K562 (cell line): ENCODE results near the gene TEX48. TPM values are rescaled to one million over a fixed set of nuclear protein-coding genes. Genes with fewer than 3 reads are reported as not detected.

Experiments used
- ATAC-seq: fragments of 200-7000 bp; cut with Tn5 transposase; 3 replicates; pipeline ENCODE4 v1.9.1; 2020; ENCODE audit warnings: moderate library complexity
- BruUV-seq: library from RNA; stranded (reverse); fragments of 400-500 nt; replicated peaks from 2 replicates; lab custom pipeline; 2021; lab: Mats Ljungman, UMichigan
- CTCF ChIA-PET: fragments of 300-600 bp; formaldehyde crosslinking; extraction: SDS; loops from one replicate; lab custom pipeline; 2021; ENCODE audit warnings: low intra/inter-chr PET ratio; lab: Yijun Ruan, JAX
- POLR2A ChIA-PET: fragments of 300-600, 350-650 bp; sonication (Branson Sonifier 250); formaldehyde crosslinking; extraction: SDS; loops from one replicate; lab custom pipeline; 2021; ENCODE audit warnings: antibody characterized with exemption, inconsistent platforms; lab: Yijun Ruan, JAX
- DNase-seq, 4 experiments: peaks; one replicate each; pipeline versions ENCODE4 v3.0.0 to v3.0.0-alpha.2; 2011 to 2018; ENCODE audit warnings: low spot score in 3 of 4, mixed read lengths in 3 of 4; ENCODE audit errors: extremely low read depth in 1 of 4
- FAIRE-seq: peaks from 2 replicates; lab custom pipeline; 2011; peaks lifted over from hg19 to GRCh38; lab: Jason Lieb, UNC
- H2AFZ ChIP-seq: 2 replicates; pipeline ENCODE4 v1.6.0; 2011; ENCODE audit warnings: low read depth, low read length, control low read depth, inconsistent platforms
- H3K27ac ChIP-seq: fragments of 200-600 bp; 3 replicates; pipeline ENCODE4 v1.8.0; 2011; ENCODE audit warnings: low read depth, mild to moderate bottlenecking, control low read depth, inconsistent platforms, low read length, moderate library complexity, mixed read lengths; ENCODE audit errors: extremely low read depth
- H3K27me3 ChIP-seq, 2 experiments: fragments of 300-600 bp in 1 of 2; 2 replicates in 1 of 2; 3 replicates in 1 of 2; pipeline versions ENCODE4 v1.6.0 to v1.8.0; 2011; ENCODE audit warnings: inconsistent platforms in 2 of 2, low read length in 2 of 2, mild to moderate bottlenecking in 1 of 2, mixed read lengths in 1 of 2, moderate library complexity in 1 of 2; ENCODE audit not compliant: control insufficient read depth in 2 of 2, insufficient read depth in 2 of 2
- H3K36me3 ChIP-seq: fragments of 300-600 bp; 3 replicates; pipeline ENCODE4 v1.8.0; 2011; ENCODE audit warnings: mild to moderate bottlenecking, low read length, inconsistent platforms; ENCODE audit not compliant: control insufficient read depth, insufficient read depth
- H3K4me1 ChIP-seq, 2 experiments: fragments of 200-600 bp in 1 of 2; replicated peaks in 1 of 2; 2 replicates in 1 of 2; 3 replicates in 1 of 2; pipeline versions ENCODE4 v1.5.1 to v1.8.0; 2011; ENCODE audit warnings: inconsistent platforms in 2 of 2, low read length in 2 of 2, mild to moderate bottlenecking in 1 of 2, mixed read lengths in 1 of 2, moderate library complexity in 1 of 2; ENCODE audit not compliant: control insufficient read depth in 2 of 2, insufficient read depth in 2 of 2
- H3K4me2 ChIP-seq: 2 replicates; pipeline ENCODE4 v1.6.1; 2011; ENCODE audit warnings: low read length, control low read depth, inconsistent platforms, mixed read lengths; ENCODE audit not compliant: insufficient read depth
- H3K4me3 ChIP-seq: fragments of 200-600 bp; sonication (generic), shearing (Covaris generic); 2 replicates; pipeline ENCODE4 v1.5.1; 2016; ENCODE audit warnings: control low read depth, inconsistent platforms
- H3K79me2 ChIP-seq: fragments of 200-600 bp; 3 replicates; pipeline ENCODE4 v1.8.0; 2011; ENCODE audit warnings: low read length, inconsistent platforms; ENCODE audit not compliant: control insufficient read depth, insufficient read depth
- H3K9ac ChIP-seq, 2 experiments: 2 replicates each; pipeline versions ENCODE4 v1.6.0 to v1.6.1; 2011; ENCODE audit warnings: low read depth in 2 of 2, low read length in 2 of 2, control low read depth in 1 of 2, inconsistent platforms in 1 of 2, mild to moderate bottlenecking in 1 of 2, mixed read lengths in 1 of 2; ENCODE audit not compliant: insufficient read depth in 1 of 2
- H3K9me1 ChIP-seq: one replicate; pipeline ENCODE4 v1.6.0; 2011; ENCODE audit warnings: inconsistent platforms, mild to moderate bottlenecking, low read length, moderate library complexity; ENCODE audit not compliant: control insufficient read depth, insufficient read depth
- H3K9me3 ChIP-seq: replicated peaks from 2 replicates; pipeline ENCODE4 v1.5.1; 2011; ENCODE audit warnings: low read depth, low read length, inconsistent platforms; ENCODE audit not compliant: control insufficient read depth, insufficient read depth
- H4K20me1 ChIP-seq: replicated peaks from 2 replicates; pipeline ENCODE4 v1.6.1; 2011; ENCODE audit warnings: low read length, inconsistent platforms, mixed read lengths; ENCODE audit not compliant: control insufficient read depth, insufficient read depth
- ETV1 ChIP-seq: fragments of 450-650 bp; conservative IDR thresholded peaks from 2 replicates; pipeline ENCODE4 v1.6.1; 2016; ENCODE audit warnings: missing genetic modification characterization, control low read depth, low read depth, missing compliant biosample characterization
- FOS ChIP-seq: IDR thresholded peaks from 3 replicates; pipeline ENCODE4 v1.6.1; 2011; ENCODE audit not compliant: insufficient read length; ENCODE audit errors: extremely low read depth
- FOXM1 ChIP-seq, 2 experiments: fragments of 450-650 bp in 1 of 2; sonication (generic) in 1 of 2; formaldehyde crosslinking in 1 of 2; IDR thresholded peaks; 2 replicates each; pipeline versions ENCODE4 v1.6.1 to v1.9.0; 2017 to 2022; ENCODE audit warnings: low read depth in 2 of 2, mild to moderate bottlenecking in 2 of 2, missing genetic modification reagents in 1 of 2, moderate library complexity in 1 of 2
- FOXP1 ChIP-seq: sonication (generic); formaldehyde crosslinking; IDR thresholded peaks from 2 replicates; pipeline ENCODE4 v1.8.0; 2022; ENCODE audit warnings: mild to moderate bottlenecking, missing genetic modification reagents
- GABPB1 ChIP-seq: sonication (generic); formaldehyde crosslinking; IDR thresholded peaks from 2 replicates; pipeline ENCODE4 v1.8.0; 2022; ENCODE audit warnings: mild to moderate bottlenecking, missing genetic modification reagents
- NELFE ChIP-seq: IDR thresholded peaks from 2 replicates; pipeline ENCODE4 v1.6.1; 2011; ENCODE audit warnings: mild to moderate bottlenecking; ENCODE audit not compliant: insufficient read depth, insufficient read length
- RFX1 ChIP-seq: fragments of 450-650 bp; IDR thresholded peaks from 2 replicates; pipeline ENCODE4 v1.6.1; 2016; ENCODE audit warnings: mild to moderate bottlenecking, moderate library complexity
- SOX6 ChIP-seq: fragments of 450-650 bp; IDR thresholded peaks from 2 replicates; pipeline ENCODE4 v1.6.1; 2014; ENCODE audit warnings: mild to moderate bottlenecking
- SREBF1 ChIP-seq: fragments of 150-350 bp; IDR thresholded peaks from 2 replicates; pipeline ENCODE4 v1.6.1; 2014; ENCODE audit warnings: antibody characterized with exemption, low read depth, low read length, borderline replicate concordance
- SRSF3 ChIP-seq: fragments of 200-400 bp; formaldehyde crosslinking; IDR thresholded peaks from 2 replicates; pipeline ENCODE4 v1.6.1; 2016; ENCODE audit warnings: mild to moderate bottlenecking, low read length, moderate library complexity; ENCODE audit not compliant: insufficient read depth
- TEAD4 ChIP-seq, 2 experiments: sonication (generic) in 1 of 2; formaldehyde crosslinking in 1 of 2; IDR thresholded peaks; 2 replicates each; pipeline versions ENCODE4 v1.6.1 to v1.8.0; 2012 to 2022; ENCODE audit warnings: borderline replicate concordance in 1 of 2, inconsistent platforms in 1 of 2, low read length in 1 of 2, mild to moderate bottlenecking in 1 of 2, missing genetic modification reagents in 1 of 2
- ZKSCAN1 ChIP-seq: fragments of 150-350 bp; IDR thresholded peaks from 2 replicates; pipeline ENCODE4 v1.6.1; 2016; ENCODE audit warnings: low read depth, low read length
- ZNF507 ChIP-seq: conservative IDR thresholded peaks from 2 replicates; pipeline ENCODE4 v1.6.1; 2017; ENCODE audit warnings: missing genetic modification characterization, missing compliant biosample characterization
- WGBS: fragments of 100-300 bp; shearing (Covaris generic); methylation state at CpG from one replicate; pipeline ENCODE4 v1.1.6; 2016; ENCODE audit warnings: low coverage, mixed read lengths; ENCODE audit not compliant: insufficient coverage; ENCODE audit errors: missing lambda C conversion rate; 5-methylcytosine and 5-hydroxymethylcytosine counted together
- in situ Hi-C: fragments of 300-500 bp; cut with MboI; formaldehyde crosslinking; loops from 4 replicates; pipeline ENCODE4 v1.15.0; 2018; ENCODE audit warnings: inconsistent platforms, mixed read lengths
- intact Hi-C: fragments of 100-400 bp; cut with micrococcal nuclease; formaldehyde crosslinking; loops from 2 replicates; pipeline ENCODE4 v1.14.2; 2022
- polyA plus RNA-seq, 8 experiments: library from polyadenylated mRNA; depleted of rRNA in 4 of 8; stranded (reverse) in 5 of 8; unstranded in 3 of 8; fragments of >200 nt; fragmentation: Nextera tagmentation in 2 of 8; fragmentation: Illumina TruSeq in 1 of 8; extraction: Ambion mirVana in 2 of 8; extraction: Trizol in 1 of 8; gene quantifications; 2 replicates each; pipeline versions ENCODE4 v1.2.1 to v1.2.3, GENCODE V29; 2011 to 2014; ENCODE audit warnings: inconsistent platforms in 1 of 8, missing spikeins in 1 of 8
- total RNA-seq, 7 experiments: library from RNA; depleted of rRNA in 6 of 7; stranded (reverse); fragments of >200 nt in 6 of 7; fragmentation: Illumina TruSeq in 2 of 7; extraction: Trizol in 2 of 7; gene quantifications; 2 replicates each; pipeline versions ENCODE4 v1.2.1 to v1.2.3, GENCODE V29; 2011 to 2021; ENCODE audit warnings: low replicate concordance in 1 of 7
- TF ChIP-seq, protein P1 (sequence below): fragments of 450-650 bp; formaldehyde crosslinking; IDR thresholded peaks from 2 replicates; pipeline ENCODE4 v1.4.0; 2022; ENCODE audit warnings: missing genetic modification characterization
- TF ChIP-seq, protein P2 (sequence below): fragments of 250-450 bp; sonication (Bioruptor Pico); IDR thresholded peaks from 2 replicates; pipeline ENCODE4 v1.8.0; 2021; ENCODE audit warnings: borderline replicate concordance, mild to moderate bottlenecking, moderate library complexity; ENCODE audit not compliant: poor library complexity, severe bottlenecking
- TF ChIP-seq, protein P3 (sequence below): IDR thresholded peaks from 2 replicates; pipeline ENCODE4 v1.6.1; 2014; ENCODE audit warnings: antibody characterized with exemption
- TF ChIP-seq, protein P4 (sequence below): fragments of 450-650 bp; formaldehyde crosslinking; IDR thresholded peaks from 2 replicates; pipeline ENCODE4 v1.4.0; 2022; ENCODE audit warnings: missing genetic modification characterization

The TEX48 gene
- total and polyA plus RNA-seq, 9 of the 15 experiments (the other 6 are each of a cell fraction or from before 2014, with no cell fraction given), result not detected

DNA sequence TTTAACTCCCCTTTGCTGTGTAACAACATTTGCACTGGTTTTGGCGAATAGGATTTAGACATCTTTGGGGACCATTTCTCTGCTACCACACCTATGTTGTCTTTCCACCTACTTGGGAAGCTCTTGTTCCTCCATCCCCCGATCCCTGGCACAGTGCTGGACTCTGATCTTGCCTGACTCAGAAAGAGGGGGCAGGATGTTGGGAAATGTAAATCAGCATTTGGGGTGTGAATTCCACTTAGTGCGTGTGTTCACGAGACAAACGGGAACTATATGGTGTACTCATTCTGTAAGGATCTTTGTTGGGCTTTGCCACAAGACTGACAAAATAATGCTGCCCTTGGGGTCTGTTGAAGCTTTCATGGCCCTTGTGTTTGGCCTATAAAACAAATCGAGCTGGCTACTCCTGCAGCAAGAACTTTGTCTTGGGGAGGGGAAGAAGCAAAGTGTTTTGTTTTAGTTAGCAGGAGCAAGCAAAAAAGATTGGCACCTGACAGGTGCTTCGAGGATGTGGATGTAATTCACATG, 52.4 kb downstream of the TEX48 start:
- Histone ChIP-seq H3K36me3 (peaks cover 69% of the 10 kb centered on the region; the same call in 2 of the 3 replicates), H3K79me2 (no peaks in the 10 kb centered on the region), H3K9ac (no peak overlapping the region), H3K27me3 (no peaks in the 10 kb centered on the region), H3K27ac (no peak overlapping the region), H2AFZ (no peak overlapping the region), H3K4me3 (no peak overlapping the region), H3K4me1 (no peaks in the 10 kb centered on the region; a peak in 1 of 5 replicates), H3K4me2 (no peak overlapping the region), H3K9me1 (no peaks in the 10 kb centered on the region), H3K9me3 (no peaks in the 10 kb centered on the region), H4K20me1 (no peaks in the 10 kb centered on the region)
- in situ Hi-C loops (no loop called here), intact Hi-C loops (no loop called here)
- ChIA-PET CTCF (no interaction called here), POLR2A (interaction anchor here (0.7 to 1.8 kb wide), 3 partner anchors 8 to 284 kb away, joined by 3 to 5 read pairs (median 5); no protein-coding TSS in a partner anchor)
- FAIRE-seq (no peak), ATAC-seq (no peak), DNase-seq (no peak)
- no peak for TF ChIP-seq SOX6
- no peak for TF ChIP-seq NELFE
- no peak for TF ChIP-seq ZNF507 (tag)
- TF ChIP-seq TEAD4 (IDR thresholded peaks at IDR 0.05; ENCODE audit: low read length), result no peak
- TF ChIP-seq TEAD4 (CRISPR knock-in tag; IDR thresholded peaks at IDR 0.05; ENCODE audit: borderline replicate concordance), result no peak
- no peak for TF ChIP-seq SREBF1
- TF ChIP-seq, protein P1, sequence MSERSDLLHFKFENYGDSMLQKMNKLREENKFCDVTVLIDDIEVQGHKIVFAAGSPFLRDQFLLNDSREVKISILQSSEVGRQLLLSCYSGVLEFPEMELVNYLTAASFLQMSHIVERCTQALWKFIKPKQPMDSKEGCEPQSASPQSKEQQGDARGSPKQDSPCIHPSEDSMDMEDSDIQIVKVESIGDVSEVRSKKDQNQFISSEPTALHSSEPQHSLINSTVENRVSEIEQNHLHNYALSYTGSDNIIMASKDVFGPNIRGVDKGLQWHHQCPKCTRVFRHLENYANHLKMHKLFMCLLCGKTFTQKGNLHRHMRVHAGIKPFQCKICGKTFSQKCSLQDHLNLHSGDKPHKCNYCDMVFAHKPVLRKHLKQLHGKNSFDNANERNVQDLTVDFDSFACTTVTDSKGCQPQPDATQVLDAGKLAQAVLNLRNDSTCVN (CRISPR knock-in tag), result no peak
- TF ChIP-seq, protein P2, sequence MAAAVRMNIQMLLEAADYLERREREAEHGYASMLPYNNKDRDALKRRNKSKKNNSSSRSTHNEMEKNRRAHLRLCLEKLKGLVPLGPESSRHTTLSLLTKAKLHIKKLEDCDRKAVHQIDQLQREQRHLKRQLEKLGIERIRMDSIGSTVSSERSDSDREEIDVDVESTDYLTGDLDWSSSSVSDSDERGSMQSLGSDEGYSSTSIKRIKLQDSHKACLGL (CRISPR knock-in tag), result no peak
- no peak for TF ChIP-seq ETV1 (tag)
- no peak for TF ChIP-seq ZKSCAN1
- TF ChIP-seq FOXM1 (IDR thresholded peaks at IDR 0.05; ENCODE audit: low read depth), result no peak
- TF ChIP-seq FOXM1 (CRISPR knock-in tag; IDR thresholded peaks at IDR 0.05; ENCODE audit: low read depth), result no peak
- TF ChIP-seq, protein P3, sequence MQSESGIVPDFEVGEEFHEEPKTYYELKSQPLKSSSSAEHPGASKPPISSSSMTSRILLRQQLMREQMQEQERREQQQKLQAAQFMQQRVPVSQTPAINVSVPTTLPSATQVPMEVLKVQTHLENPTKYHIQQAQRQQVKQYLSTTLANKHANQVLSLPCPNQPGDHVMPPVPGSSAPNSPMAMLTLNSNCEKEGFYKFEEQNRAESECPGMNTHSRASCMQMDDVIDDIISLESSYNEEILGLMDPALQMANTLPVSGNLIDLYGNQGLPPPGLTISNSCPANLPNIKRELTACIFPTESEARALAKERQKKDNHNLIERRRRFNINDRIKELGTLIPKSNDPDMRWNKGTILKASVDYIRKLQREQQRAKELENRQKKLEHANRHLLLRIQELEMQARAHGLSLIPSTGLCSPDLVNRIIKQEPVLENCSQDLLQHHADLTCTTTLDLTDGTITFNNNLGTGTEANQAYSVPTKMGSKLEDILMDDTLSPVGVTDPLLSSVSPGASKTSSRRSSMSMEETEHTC, result no peak
- no peak for TF ChIP-seq RFX1
- TF ChIP-seq FOXP1 (CRISPR knock-in tag), result no peak
- TF ChIP-seq GABPB1 (CRISPR knock-in tag), result no peak
- TF ChIP-seq, protein P4, sequence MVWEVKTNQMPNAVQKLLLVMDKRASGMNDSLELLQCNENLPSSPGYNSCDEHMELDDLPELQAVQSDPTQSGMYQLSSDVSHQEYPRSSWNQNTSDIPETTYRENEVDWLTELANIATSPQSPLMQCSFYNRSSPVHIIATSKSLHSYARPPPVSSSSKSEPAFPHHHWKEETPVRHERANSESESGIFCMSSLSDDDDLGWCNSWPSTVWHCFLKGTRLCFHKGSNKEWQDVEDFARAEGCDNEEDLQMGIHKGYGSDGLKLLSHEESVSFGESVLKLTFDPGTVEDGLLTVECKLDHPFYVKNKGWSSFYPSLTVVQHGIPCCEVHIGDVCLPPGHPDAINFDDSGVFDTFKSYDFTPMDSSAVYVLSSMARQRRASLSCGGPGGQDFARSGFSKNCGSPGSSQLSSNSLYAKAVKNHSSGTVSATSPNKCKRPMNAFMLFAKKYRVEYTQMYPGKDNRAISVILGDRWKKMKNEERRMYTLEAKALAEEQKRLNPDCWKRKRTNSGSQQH (CRISPR knock-in tag), result no peak
- no peak for TF ChIP-seq SRSF3
- TF ChIP-seq FOS, result no peak
- no TSS peak for BruUV-seq
- WGBS, result 79% methylated on average over 7 of the region's 7 CpGs
